Measurements from ENCODE around the gene ATM. TPM values are rescaled to one million over a fixed set of nuclear protein-coding genes. Genes with fewer than 3 reads are reported as not detected.
A peak's percentile ranks its signal among the peaks of the same experiment; 100 is the strongest.

Gene ATM
- polyA plus RNA-seq (2013, experiment 1 of 2): 22.4 TPM
- polyA plus RNA-seq (2013, experiment 2 of 2): 20.4 TPM

GRCh38 chr11:108222574-108223347 lies at the start of gene ATM, which contains the start of gene NPAT:
TSS of gene ATM (plus strand) at chr11:108223067. CDS start at chr11:108227625, 4,558 bp downstream.
TSS of gene NPAT (minus strand) at chr11:108222638. CDS start at chr11:108222536, 102 bp downstream.
- Histone ChIP-seq H4K8ac (ENCODE audit: low read length) (peak within 1 kb of the TSS; percentile 96), H2BK120ac (ENCODE audit: low read depth, low read length) (peak within 1 kb of the TSS; percentile 83), H2AK5ac (ENCODE audit: low read length, severe bottlenecking) (peak within 1 kb of the TSS; percentile 80), H3K4me2 (ENCODE audit: low read length, poor library complexity, severe bottlenecking) (peak within 1 kb of the TSS; percentile 93), H3K14ac (ENCODE audit: low read length in 2 of 2) (peak within 1 kb of the TSS in 1 of 2 experiments; percentile 92), H3K4ac (ENCODE audit: low read depth in 1 of 2, low read length in 2 of 2) (peak within 1 kb of the TSS; percentile 80 to 83), H4K91ac (ENCODE audit: low read length) (peak within 1 kb of the TSS; percentile 98), H2BK5ac (ENCODE audit: low read depth, low read length, poor library complexity, severe bottlenecking) (peak within 1 kb of the TSS; percentile 80), H3K4me1 (ENCODE audit: control insufficient read depth, insufficient read depth, low read depth, low read length) (peaks cover 6% of the 10 kb centered on the region), H2BK12ac (ENCODE audit: low read length in 2 of 2) (peak within 1 kb of the TSS; percentile 15 to 95), H3K18ac (ENCODE audit: low read depth in 1 of 2, low read length in 2 of 2) (peak within 1 kb of the TSS; percentile 83 to 98), H3K9ac (ENCODE audit: low read length) (peak within 1 kb of the TSS; percentile 98), H3K27me3 (ENCODE audit: control insufficient read depth in 1 of 2, insufficient read depth in 1 of 2, low read length in 2 of 2) (no peaks in the 10 kb centered on the region), H3K23ac (ENCODE audit: low read length in 2 of 2) (peak within 1 kb of the TSS; percentile 92 to 93), H3K27ac (ENCODE audit: low read length, poor library complexity, severe bottlenecking) (peak within 1 kb of the TSS; percentile 98), H3K79me1 (replicated peaks; ENCODE audit: low read length, poor library complexity, severe bottlenecking) (peaks cover 3% of the 10 kb centered on the region), H3K9me3 (ENCODE audit: control insufficient read depth, low read length) (no peaks in the 10 kb centered on the region), H2AFZ (ENCODE audit: low read depth, low read length) (peak within 1 kb of the TSS; percentile 55), H3K36me3 (ENCODE audit: control insufficient read depth in 1 of 2, insufficient read depth in 2 of 2, low read depth in 1 of 2, low read length in 2 of 2) (peaks cover 0 to 10% of the 10 kb centered on the region in 2 experiments), H3K4me3 (ENCODE audit: insufficient read depth in 1 of 2, low read depth in 1 of 2, low read length in 2 of 2) (peak within 1 kb of the TSS; percentile 93 to 98), H2BK15ac (ENCODE audit: low read depth, poor library complexity, severe bottlenecking) (peak within 1 kb of the TSS; percentile 94)
- under 1% methylated on average over 62 of the region's 70 CpGs for WGBS
- DNase-seq: peak; percentile 99

GRCh38 chr11:108177570-108177969 lies 45.3 kb upstream of the ATM start:
- Histone ChIP-seq H3K23ac (ENCODE audit: low read length in 2 of 2) (no peak overlapping the region), H3K18ac (ENCODE audit: low read depth in 1 of 2, low read length in 2 of 2) (no peak overlapping the region), H3K4me1 (ENCODE audit: control insufficient read depth, insufficient read depth, low read depth, low read length) (no peaks in the 10 kb centered on the region), H3K14ac (ENCODE audit: low read length in 2 of 2) (no peak overlapping the region), H3K27me3 (ENCODE audit: control insufficient read depth in 1 of 2, insufficient read depth in 1 of 2, low read length in 2 of 2) (no peaks in the 10 kb centered on the region), H2BK120ac (ENCODE audit: low read depth, low read length) (no peak overlapping the region), H2AFZ (ENCODE audit: low read depth, low read length) (no peak overlapping the region), H2BK15ac (ENCODE audit: low read depth, poor library complexity, severe bottlenecking) (no peak overlapping the region), H2BK5ac (ENCODE audit: low read depth, low read length, poor library complexity, severe bottlenecking) (no peak overlapping the region), H3K79me1 (replicated peaks; ENCODE audit: low read length, poor library complexity, severe bottlenecking) (no peaks in the 10 kb centered on the region), H3K9me3 (ENCODE audit: control insufficient read depth, low read length) (no peaks in the 10 kb centered on the region), H3K9ac (ENCODE audit: low read length) (no peak overlapping the region), H3K27ac (ENCODE audit: low read length, poor library complexity, severe bottlenecking) (no peak overlapping the region), H3K4me2 (ENCODE audit: low read length, poor library complexity, severe bottlenecking) (no peak overlapping the region), H4K91ac (ENCODE audit: low read length) (no peak overlapping the region), H3K4me3 (ENCODE audit: insufficient read depth in 1 of 2, low read depth in 1 of 2, low read length in 2 of 2) (no peak overlapping the region), H3K4ac (ENCODE audit: low read depth in 1 of 2, low read length in 2 of 2) (no peak overlapping the region), H2BK12ac (ENCODE audit: low read length in 2 of 2) (no peak overlapping the region), H4K8ac (ENCODE audit: low read length) (no peak overlapping the region), H3K36me3 (ENCODE audit: control insufficient read depth in 1 of 2, insufficient read depth in 2 of 2, low read depth in 1 of 2, low read length in 2 of 2) (peaks cover 8 to 78% of the 10 kb centered on the region in 2 experiments), H2AK5ac (ENCODE audit: low read length, severe bottlenecking) (no peak overlapping the region)
- WGBS: 60% methylated on average over 2 of the region's 5 CpGs
- DNase-seq: no peak

- Histone ChIP-seq H2AFZ (ENCODE audit: low read depth, low read length) (no peak overlapping the region), H3K23ac (ENCODE audit: low read length in 2 of 2) (no peak overlapping the region), H3K9me3 (ENCODE audit: control insufficient read depth, low read length) (no peaks in the 10 kb centered on the region), H3K18ac (ENCODE audit: low read depth in 1 of 2, low read length in 2 of 2) (no peak overlapping the region), H3K27me3 (ENCODE audit: control insufficient read depth in 1 of 2, insufficient read depth in 1 of 2, low read length in 2 of 2) (no peaks in the 10 kb centered on the region), H3K36me3 (ENCODE audit: control insufficient read depth in 1 of 2, insufficient read depth in 2 of 2, low read depth in 1 of 2, low read length in 2 of 2) (peaks cover 9 to 75% of the 10 kb centered on the region in 2 experiments), H3K4me2 (ENCODE audit: low read length, poor library complexity, severe bottlenecking) (no peak overlapping the region), H4K91ac (ENCODE audit: low read length) (no peak overlapping the region), H3K79me1 (replicated peaks; ENCODE audit: low read length, poor library complexity, severe bottlenecking) (peaks cover 13% of the 10 kb centered on the region), H3K4me3 (ENCODE audit: insufficient read depth in 1 of 2, low read depth in 1 of 2, low read length in 2 of 2) (no peak overlapping the region), H3K9ac (ENCODE audit: low read length) (no peak overlapping the region), H2BK15ac (ENCODE audit: low read depth, poor library complexity, severe bottlenecking) (no peak overlapping the region), H2BK12ac (ENCODE audit: low read length in 2 of 2) (no peak overlapping the region), H3K27ac (ENCODE audit: low read length, poor library complexity, severe bottlenecking) (no peak overlapping the region), H3K4ac (ENCODE audit: low read depth in 1 of 2, low read length in 2 of 2) (no peak overlapping the region), H2BK120ac (ENCODE audit: low read depth, low read length) (no peak overlapping the region), H4K8ac (ENCODE audit: low read length) (no peak overlapping the region), H2AK5ac (ENCODE audit: low read length, severe bottlenecking) (no peak overlapping the region), H3K14ac (ENCODE audit: low read length in 2 of 2) (no peak overlapping the region), H2BK5ac (ENCODE audit: low read depth, low read length, poor library complexity, severe bottlenecking) (no peak overlapping the region), H3K4me1 (ENCODE audit: control insufficient read depth, insufficient read depth, low read depth, low read length) (peaks cover 2% of the 10 kb centered on the region)
- no peak for DNase-seq
These were observed 29.1 kb upstream of the ATM start for GRCh38 chr11:108193725-108194124.

GRCh38 chr11:108196901-108197300 lies 26.0 kb upstream of the ATM start:
- WGBS: 100% methylated on average over 2 of the region's 3 CpGs
- H3K79me1 ChIP-seq (replicated peaks; ENCODE audit: low read length, poor library complexity, severe bottlenecking): peaks cover 29% of the 10 kb centered on the region

More at GRCh38 chr11:108196901-108197300, 26.0 kb upstream of the ATM start:
- H3K9ac ChIP-seq (ENCODE audit: low read length): no peak overlapping the region
- H2AFZ ChIP-seq (ENCODE audit: low read depth, low read length): no peak overlapping the region
- no peak overlapping the region for H2AK5ac ChIP-seq (ENCODE audit: low read length, severe bottlenecking)
- H2BK12ac ChIP-seq (ENCODE audit: low read length in 2 of 2): no peak overlapping the region
- no peaks in the 10 kb centered on the region for H3K9me3 ChIP-seq (ENCODE audit: control insufficient read depth, low read length)
- H4K8ac ChIP-seq (ENCODE audit: low read length): no peak overlapping the region
- no peak overlapping the region for H4K91ac ChIP-seq (ENCODE audit: low read length)
- H3K27me3 ChIP-seq (ENCODE audit: control insufficient read depth in 1 of 2, insufficient read depth in 1 of 2, low read length in 2 of 2): no peaks in the 10 kb centered on the region
- H3K4me1 ChIP-seq (ENCODE audit: control insufficient read depth, insufficient read depth, low read depth, low read length): peaks cover 2% of the 10 kb centered on the region
- H2BK15ac ChIP-seq (ENCODE audit: low read depth, poor library complexity, severe bottlenecking): no peak overlapping the region
- H3K4me2 ChIP-seq (ENCODE audit: low read length, poor library complexity, severe bottlenecking): no peak overlapping the region
- H3K36me3 ChIP-seq (ENCODE audit: control insufficient read depth in 1 of 2, insufficient read depth in 2 of 2, low read depth in 1 of 2, low read length in 2 of 2): peaks cover 14 to 54% of the 10 kb centered on the region in 2 experiments
- no peak overlapping the region for H2BK120ac ChIP-seq (ENCODE audit: low read depth, low read length)
- no peak overlapping the region for H3K27ac ChIP-seq (ENCODE audit: low read length, poor library complexity, severe bottlenecking)
- no peak overlapping the region for H2BK5ac ChIP-seq (ENCODE audit: low read depth, low read length, poor library complexity, severe bottlenecking)
- no peak for DNase-seq
- no peak overlapping the region for H3K23ac ChIP-seq (ENCODE audit: low read length in 2 of 2)
- no peak overlapping the region for H3K14ac ChIP-seq (ENCODE audit: low read length in 2 of 2)
- H3K18ac ChIP-seq (ENCODE audit: low read depth in 1 of 2, low read length in 2 of 2): no peak overlapping the region
- H3K4me3 ChIP-seq (ENCODE audit: insufficient read depth in 1 of 2, low read depth in 1 of 2, low read length in 2 of 2): no peak overlapping the region
- no peak overlapping the region for H3K4ac ChIP-seq (ENCODE audit: low read depth in 1 of 2, low read length in 2 of 2)
